NCI-H69 (cell line): ENCODE data around the gene HERC6.
"Not testable (repeated sequence)": the region's sequence is repeated elsewhere in the genome, so short reads cannot be mapped to it uniquely, and the experiment has no call there.

Experiments used
- DNase-seq: peaks from one replicate; lab custom pipeline; 2025; lab: John Stamatoyannopoulos, UW

Gene HERC6

DNA sequence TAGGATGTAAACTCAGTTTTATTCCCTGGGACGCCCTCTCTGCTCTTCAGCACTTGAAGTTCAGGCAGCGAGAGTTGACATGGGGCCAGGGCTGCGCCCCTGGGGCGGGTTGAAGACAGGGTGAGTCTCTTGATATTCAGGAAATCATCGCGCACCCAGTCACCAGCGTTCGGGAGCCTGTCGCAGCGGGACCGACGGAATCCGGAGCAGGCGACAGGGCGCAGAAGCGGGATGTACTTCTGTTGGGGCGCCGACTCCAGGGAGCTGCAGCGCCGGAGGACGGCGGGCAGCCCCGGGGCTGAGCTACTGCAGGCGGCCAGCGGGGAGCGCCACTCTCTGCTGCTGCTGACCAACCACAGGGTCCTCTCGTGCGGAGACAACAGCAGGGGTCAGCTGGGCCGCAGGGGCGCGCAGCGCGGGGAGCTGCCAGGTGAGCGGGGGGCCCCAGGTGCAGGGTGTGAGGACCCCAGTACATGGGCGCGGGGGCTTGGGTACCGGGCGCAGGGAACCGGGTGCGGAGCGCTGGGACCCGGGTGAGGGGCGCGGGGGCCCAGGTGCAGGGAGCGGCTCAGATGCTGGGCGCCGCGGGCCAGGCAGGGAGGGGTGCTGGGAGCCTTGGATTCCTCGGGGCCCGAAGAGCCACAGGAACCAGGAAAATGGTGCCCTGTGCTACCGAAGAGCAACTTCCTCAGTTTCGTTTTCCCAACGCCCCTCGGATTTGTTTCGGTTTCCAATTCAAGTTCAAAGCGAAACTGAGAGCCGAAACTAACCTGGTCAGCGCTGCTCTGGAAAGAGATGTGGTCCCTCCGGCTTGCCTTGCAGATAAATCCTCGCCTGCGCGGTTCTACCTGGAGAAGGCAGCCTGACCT lies at the start of gene HERC6:
TSS of gene HERC6 (plus strand) at position 162 of the 869 bp plus-strand sequence. CDS start at position 232, 70 bp downstream.
- DNase-seq: peak; percentile 76

DNA sequence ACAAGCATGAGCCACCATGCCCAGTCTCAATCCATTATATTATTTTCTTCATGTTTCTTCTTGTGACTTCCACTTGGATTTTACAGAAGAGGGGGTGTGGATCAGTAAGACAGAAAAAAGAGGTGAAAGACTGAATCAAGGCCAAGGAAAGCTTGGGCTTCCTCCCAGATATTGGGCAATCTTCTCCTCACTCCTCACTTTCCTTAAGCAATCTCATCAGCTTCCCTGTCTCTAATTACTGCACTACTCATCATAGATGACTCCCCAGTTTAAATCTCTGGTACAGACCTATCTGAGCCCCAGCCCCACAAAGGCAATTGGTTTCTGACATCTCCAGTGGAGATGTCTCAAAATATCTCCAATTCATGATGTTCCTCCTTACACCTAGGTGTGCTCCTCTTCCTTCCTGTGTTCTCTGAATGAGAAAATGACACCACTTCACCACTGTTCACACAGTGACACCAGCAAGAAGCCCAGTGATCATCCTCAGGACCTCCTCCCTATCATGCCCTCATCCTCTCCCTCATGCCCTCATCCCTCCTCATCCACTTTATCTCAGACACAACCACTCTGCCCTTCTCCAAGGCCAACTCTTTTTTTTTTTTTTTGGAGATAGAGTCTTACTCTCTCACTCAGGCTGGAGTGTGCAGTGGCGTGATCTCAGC lies 44.8 kb upstream of the HERC6 start:
- no peak for DNase-seq

- DNase-seq: no peak
Observed at GRCh38 chr4:88335092-88335665, 43.5 kb upstream of the HERC6 start.

DNA sequence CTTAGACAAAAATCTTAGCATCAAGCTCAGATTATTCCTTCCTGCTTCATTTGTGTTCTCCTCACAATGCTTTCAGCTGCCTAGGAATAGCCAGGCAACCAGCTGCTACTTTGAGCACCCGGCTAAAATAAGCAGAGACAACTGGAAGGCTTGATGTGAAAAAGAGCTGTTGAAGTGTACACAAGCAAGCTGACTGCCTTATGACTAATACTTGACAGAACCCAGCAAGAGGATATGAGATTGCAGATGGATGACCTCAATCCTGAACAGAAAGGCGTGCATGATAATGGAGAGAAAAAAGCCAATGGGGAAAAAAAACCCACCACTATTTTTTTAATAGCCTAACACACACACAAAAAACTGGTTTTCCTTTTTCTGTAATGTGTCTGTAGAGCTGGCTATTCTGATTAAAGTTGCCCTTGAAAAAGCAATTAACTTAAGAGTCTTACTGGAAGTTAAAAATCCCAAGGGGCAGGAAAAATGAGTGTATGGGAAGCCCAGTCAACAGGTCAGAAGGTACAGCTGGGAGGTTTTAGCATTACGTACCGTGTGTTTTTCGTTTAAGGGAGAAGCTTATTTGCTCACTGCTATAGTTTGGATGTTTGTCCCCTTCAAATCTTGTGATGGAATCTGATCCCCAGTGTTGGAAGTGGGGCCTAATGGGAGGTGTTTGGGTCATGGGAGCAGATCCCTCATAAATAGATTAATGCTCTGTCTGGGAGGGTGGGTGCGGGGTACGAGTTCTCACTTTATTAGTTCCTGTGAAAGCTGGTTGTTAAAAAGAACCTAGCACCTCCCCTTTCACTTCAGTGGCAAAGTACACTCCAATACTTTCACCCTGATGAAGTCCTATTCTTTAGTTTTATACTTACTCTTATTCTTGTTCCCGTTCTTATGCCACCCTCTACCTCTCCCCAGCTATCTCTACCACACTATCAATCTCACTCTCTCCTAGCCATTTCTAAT lies 37.1 kb upstream of the HERC6 start:
- DNase-seq: no peak

- not testable (repeated sequence) for DNase-seq
Observed at GRCh38 chr4:88346902-88347301, 31.8 kb upstream of the HERC6 start.

DNA sequence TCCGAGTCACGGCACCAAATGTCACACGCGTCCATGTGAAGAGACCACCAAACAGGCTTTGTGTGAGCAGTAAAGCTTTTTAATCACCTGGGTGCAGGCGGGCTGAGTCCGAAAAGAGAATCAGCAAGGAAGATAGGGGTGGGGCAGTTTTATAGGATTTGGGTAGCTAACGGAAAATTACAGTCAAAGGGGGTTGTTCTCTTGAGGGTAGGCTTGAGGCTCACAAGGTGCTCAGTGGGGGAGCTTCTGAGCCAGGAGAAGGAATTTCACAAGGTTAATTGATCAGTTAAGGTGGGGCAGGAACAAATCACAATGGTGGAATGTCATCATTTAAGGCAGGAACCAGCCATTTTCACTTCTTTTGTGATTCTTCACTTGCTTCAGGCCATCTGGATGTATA lies 29.9 kb upstream of the HERC6 start:
- DNase-seq: not testable (repeated sequence)

DNA sequence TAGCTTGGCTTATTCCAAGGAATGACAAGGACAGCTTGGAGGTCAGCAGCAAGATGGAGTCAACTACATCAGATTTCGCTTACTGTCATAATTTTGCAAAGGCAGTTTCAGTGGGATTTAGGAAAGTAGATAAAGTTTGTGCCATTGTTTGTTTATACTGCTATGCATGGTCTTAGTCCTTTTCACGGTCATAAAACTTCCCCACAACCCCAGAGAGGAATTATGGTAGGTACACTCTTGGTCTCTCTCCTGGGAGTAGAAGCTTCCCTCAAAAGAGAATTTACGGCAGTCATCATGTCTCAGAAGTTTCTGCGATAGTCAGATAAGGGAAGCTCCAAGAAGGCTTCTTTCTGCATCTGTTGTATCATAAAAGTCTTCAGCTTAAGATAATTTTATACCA lies 27.9 kb upstream of the HERC6 start:
- no peak for DNase-seq

DNA sequence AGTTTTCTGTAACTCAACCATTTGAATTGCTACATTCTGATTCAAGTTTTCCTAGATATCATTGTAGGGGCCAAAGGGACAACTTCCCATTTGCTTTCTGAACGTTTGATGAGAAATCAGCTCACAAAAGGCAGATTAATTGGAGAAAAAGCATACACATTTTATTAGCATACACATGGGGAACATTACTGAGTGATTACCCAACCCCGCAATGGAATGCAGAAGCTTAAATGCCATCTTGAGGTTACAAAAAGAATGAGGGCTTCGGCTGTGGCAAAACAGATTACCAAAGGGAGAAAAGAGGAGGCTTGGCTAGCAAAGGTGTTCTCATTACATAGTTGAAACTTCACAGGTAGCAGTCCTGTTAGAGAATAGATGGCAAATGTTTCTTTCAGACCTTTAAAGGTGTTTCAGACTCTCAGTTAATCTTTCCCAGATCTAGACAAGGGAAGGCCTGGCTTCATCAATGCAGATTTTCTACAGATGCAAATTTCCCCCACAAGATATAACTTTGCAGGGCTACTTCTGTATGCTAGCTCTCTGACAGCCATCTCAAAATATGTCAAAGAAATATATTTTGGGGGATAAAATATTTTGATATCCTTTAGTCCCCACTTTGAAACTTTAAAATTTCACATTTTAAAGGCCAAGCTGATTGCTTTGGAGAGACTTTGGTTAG lies 26.5 kb upstream of the HERC6 start:
- DNase-seq: no peak

DNA sequence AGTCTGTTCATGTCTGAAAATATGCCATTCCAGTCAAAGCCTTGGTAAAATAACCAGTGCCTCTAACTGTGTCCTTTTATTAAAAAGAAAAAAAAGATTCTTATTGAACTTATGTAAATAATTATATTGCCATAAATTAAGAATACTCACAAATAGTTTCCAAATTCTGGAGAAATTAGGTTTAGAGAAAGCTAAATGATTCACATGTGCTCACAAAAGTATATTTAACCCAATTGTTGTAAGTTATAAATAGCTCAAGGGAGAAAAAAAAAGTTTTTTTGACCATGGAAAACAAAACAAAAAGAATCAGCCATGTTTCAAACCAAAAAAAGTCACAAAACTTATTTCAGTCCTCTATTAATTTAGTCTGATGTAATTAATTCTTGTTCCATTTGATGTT lies 25.3 kb upstream of the HERC6 start:
- no peak for DNase-seq

GRCh38 chr4:88356771-88357170 lies 21.9 kb upstream of the HERC6 start:
- no peak for DNase-seq

DNA sequence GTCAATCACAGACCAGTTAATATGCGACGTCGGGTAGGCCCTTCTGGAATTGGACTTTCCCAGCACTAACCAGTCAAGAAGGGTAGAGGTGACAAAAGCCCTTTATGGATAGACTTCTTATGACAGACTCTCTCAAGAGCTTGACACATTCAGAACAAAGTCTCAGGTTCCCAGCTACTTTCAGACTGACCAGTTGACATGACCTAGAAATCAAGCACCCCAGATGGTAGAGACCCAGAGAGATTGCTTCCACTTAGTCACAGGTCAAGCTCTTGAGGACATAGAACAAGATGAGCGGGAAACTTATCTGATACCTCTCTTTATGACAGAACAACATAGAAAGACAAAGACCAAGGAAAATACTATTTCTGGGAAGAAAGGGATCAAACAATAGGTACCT lies 21.4 kb upstream of the HERC6 start:
- no peak for DNase-seq

- no peak for DNase-seq
Observed at GRCh38 chr4:88359558-88359957, 19.1 kb upstream of the HERC6 start.

DNA sequence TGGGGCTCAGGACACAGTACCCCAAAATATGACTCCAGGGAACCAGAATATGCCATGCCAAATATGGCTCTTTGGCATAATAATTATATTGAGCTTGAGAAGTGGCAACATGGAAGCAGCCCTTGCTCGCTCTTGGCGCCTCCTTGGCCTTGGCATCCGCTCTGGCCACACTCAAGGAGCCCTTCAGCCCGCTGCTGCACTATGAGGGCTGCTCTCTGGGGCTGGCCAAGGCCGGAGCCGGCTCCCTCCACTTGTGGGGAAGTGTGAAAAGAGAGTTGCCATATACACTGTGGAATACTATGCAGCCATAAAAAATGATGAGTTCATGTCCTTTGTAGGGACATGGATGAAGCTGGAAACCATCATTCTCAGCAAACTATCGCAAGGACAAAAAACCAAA lies 18.4 kb upstream of the HERC6 start:
- no peak for DNase-seq

GRCh38 chr4:88360791-88361190 lies 17.9 kb upstream of the HERC6 start:
- DNase-seq: no peak

- DNase-seq: not testable (repeated sequence)
Observed at GRCh38 chr4:88361217-88361773, 17.4 kb upstream of the HERC6 start.

DNA sequence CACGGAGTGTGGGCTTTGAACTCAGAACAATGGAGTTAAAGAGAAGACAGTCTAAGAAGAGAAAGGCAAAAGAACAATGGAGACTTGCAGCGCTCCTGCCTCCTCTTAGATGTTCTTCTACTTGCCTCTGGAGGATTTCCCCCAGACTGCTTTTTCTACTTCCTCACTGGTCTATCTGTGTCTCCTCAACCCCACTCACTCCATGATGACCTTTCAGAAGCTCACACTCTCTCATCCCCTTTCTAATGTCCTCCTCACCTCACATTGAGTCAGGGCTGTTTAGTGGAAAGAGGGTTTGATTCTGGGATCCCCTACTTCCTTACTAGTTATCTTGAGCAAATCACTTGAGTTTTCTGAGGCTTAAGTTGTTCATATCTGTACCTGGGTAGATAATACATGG lies 12.2 kb upstream of the HERC6 start:
- no peak for DNase-seq

- DNase-seq: no peak
Observed at GRCh38 chr4:88367826-88368225, 10.8 kb upstream of the HERC6 start.

DNA sequence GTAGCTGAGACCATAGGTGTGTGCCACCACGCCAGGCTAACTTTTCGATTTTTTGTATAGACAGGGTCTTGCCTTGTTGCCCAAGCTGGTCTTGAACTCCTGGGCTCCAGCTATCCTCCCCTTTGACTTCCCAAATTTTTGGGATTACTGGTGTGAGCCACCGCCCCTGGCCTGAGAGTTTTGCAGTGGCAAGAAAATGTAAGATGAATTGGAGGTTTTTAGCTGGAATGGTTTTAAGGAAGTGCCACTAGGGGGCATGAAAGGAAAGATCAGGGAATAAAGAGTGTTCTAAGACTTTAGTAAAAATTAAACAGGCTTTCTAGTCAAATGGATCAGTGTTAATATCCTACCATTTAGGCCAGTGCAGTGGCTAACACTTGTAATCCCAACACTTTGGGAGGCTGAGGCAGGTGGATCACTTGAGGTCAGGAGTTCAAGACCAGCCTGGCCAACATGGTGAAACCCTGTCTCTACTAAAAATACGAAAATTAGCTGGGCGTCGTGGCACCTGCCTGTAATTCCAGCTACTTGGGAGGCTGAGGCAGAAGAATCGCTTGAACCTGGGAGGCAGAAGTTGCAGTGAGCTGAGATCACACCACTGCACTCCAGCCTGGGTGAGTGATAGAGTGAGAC lies 9.4 kb upstream of the HERC6 start:
- DNase-seq: peak; percentile 1

GRCh38 chr4:88381123-88381522 lies 2.5 kb downstream of the HERC6 start:
- DNase-seq: no peak

DNA sequence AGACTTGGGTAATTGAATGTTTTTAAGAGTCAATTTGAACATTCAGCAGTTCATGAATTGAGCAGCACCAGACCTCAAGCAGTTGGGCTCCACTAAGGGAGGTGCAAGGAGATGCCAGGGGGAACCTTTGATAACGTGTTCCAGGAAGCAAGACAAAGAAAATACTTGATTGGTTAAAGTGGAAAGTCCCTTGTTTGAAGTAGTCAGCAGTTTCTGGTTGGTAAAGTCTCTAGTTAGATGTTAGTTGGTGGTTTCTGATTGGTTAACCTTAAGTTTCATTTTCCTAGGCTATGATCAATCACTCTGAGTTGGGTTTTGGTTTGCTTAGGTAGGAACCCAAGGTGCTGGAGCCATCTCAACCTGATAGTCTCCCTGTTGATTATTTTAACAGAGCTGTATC lies 4.0 kb downstream of the HERC6 start:
- no peak for DNase-seq

DNA sequence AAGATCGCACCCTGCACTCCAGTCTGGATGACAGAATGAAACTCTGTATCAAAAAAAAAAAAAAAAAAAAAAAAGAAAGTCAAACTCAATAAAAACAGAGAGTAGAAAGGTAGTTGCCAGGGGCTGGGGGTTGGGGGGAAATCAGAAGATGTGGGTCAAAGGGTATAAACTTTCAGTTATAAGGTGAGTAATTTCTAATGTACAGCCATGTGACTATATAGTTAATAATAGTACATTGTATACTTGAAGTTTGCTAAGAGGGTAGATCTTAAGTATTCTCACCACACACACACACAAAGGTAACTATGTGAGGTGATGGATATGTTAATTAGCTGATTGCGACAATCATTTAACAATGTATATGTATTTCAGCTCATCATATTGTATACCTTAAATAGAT lies 11.5 kb downstream of the HERC6 start:
- DNase-seq: no peak
